CD14-positive monocyte (primary cell): ENCODE measurements around the gene BUD23. TPM values are rescaled to one million over a fixed set of nuclear protein-coding genes. Genes with fewer than 3 reads are reported as not detected.

Experiments used
- DNase-seq, 3 donors: peaks; one replicate each; pipeline ENCODE4 v3.0.0-alpha.2; 2011 to 2022
- H2AFZ ChIP-seq: 2 replicates; pipeline ENCODE4 v1.6.0; 2012; ENCODE audit warnings: mild to moderate bottlenecking, low read depth, low read length, inconsistent platforms; ENCODE audit not compliant: insufficient read depth, poor library complexity, severe bottlenecking
- H3K27ac ChIP-seq, 2 donors: 1 replicate in 1 of 2; 2 replicates in 1 of 2; pipeline ENCODE4 v1.5.1; 2012 to 2013; ENCODE audit warnings: low read length in 2 of 2, control low read depth in 1 of 2, inconsistent platforms in 1 of 2, low read depth in 1 of 2, mild to moderate bottlenecking in 1 of 2
- H3K27me3 ChIP-seq, 2 donors: one replicate each; pipeline versions ENCODE4 v1.6.0 to v1.6.1; 2011 to 2013; ENCODE audit warnings: low read length in 2 of 2; ENCODE audit not compliant: control insufficient read depth in 2 of 2, insufficient read depth in 2 of 2
- H3K36me3 ChIP-seq, 2 donors: replicated peaks in 1 of 2; 1 replicate in 1 of 2; 2 replicates in 1 of 2; pipeline versions ENCODE4 v1.5.1 to v1.6.1; 2012 to 2013; ENCODE audit warnings: low read length in 2 of 2, control low read depth in 1 of 2, inconsistent platforms in 1 of 2, mild to moderate bottlenecking in 1 of 2; ENCODE audit not compliant: insufficient read depth in 2 of 2, control insufficient read depth in 1 of 2
- H3K4me1 ChIP-seq, 2 donors: 1 replicate in 1 of 2; 2 replicates in 1 of 2; pipeline versions ENCODE4 v1.5.1 to v1.6.1; 2012 to 2013; ENCODE audit warnings: low read length in 2 of 2, control low read depth in 1 of 2, inconsistent platforms in 1 of 2, mild to moderate bottlenecking in 1 of 2, moderate library complexity in 1 of 2; ENCODE audit not compliant: insufficient read depth in 2 of 2, control insufficient read depth in 1 of 2
- H3K4me2 ChIP-seq: replicated peaks from 2 replicates; pipeline ENCODE3; 2012; ENCODE audit warnings: low read length, moderate library complexity, mild to moderate bottlenecking; ENCODE audit not compliant: poor library complexity, severe bottlenecking; ENCODE audit errors: extremely low read depth
- H3K4me3 ChIP-seq, 3 experiments: fragments of 200-600 bp in 1 of 3; sonication (generic) in 1 of 3; replicated peaks in 1 of 3; 1 replicate in 2 of 3; 2 replicates in 1 of 3; pipeline ENCODE4 v1.5.1; 2011 to 2013; ENCODE audit warnings: low read length in 3 of 3, mild to moderate bottlenecking in 3 of 3, control low read depth in 2 of 3, low read depth in 2 of 3, inconsistent platforms in 1 of 3, moderate library complexity in 1 of 3
- H3K79me2 ChIP-seq: 2 replicates; pipeline ENCODE4 v1.6.0; 2012; ENCODE audit warnings: mild to moderate bottlenecking, control low read depth, inconsistent platforms, low read length, moderate library complexity; ENCODE audit not compliant: insufficient read depth
- H3K9ac ChIP-seq: 2 replicates; pipeline ENCODE4 v1.6.0; 2017; ENCODE audit warnings: low read length, mild to moderate bottlenecking; ENCODE audit not compliant: insufficient read depth, poor library complexity, severe bottlenecking
- H3K9me3 ChIP-seq, 2 donors: replicated peaks in 1 of 2; 1 replicate in 1 of 2; 2 replicates in 1 of 2; pipeline versions ENCODE4 v1.5.1 to v1.6.1; 2012 to 2013; ENCODE audit warnings: low read length in 2 of 2, control low read depth in 1 of 2; ENCODE audit not compliant: control insufficient read depth in 1 of 2, insufficient read depth in 1 of 2
- H4K20me1 ChIP-seq: 2 replicates; pipeline ENCODE4 v1.6.0; 2012; ENCODE audit warnings: mild to moderate bottlenecking, low read length, control low read depth, moderate library complexity; ENCODE audit not compliant: insufficient read depth
- H3K27ac Mint-ChIP-seq, 7 donors: one replicate each; pipeline ENCODE4 v1.8.0; 2020; ENCODE audit warnings: mild to moderate bottlenecking in 7 of 7, mixed read lengths in 7 of 7, moderate library complexity in 6 of 7, inconsistent platforms in 2 of 7
- H3K27me3 Mint-ChIP-seq, 3 donors: one replicate each; pipeline ENCODE4 v1.8.0; 2021 to 2022; ENCODE audit warnings: low read depth in 3 of 3, mild to moderate bottlenecking in 3 of 3, mixed read lengths in 3 of 3, moderate library complexity in 3 of 3, inconsistent platforms in 1 of 3
- H3K36me3 Mint-ChIP-seq, 2 donors: one replicate each; pipeline ENCODE4 v1.8.0; 2020; ENCODE audit warnings: mixed read lengths in 2 of 2, inconsistent platforms in 1 of 2, mild to moderate bottlenecking in 1 of 2
- H3K4me1 Mint-ChIP-seq: one replicate; pipeline ENCODE4 v1.8.0; 2020; ENCODE audit warnings: mild to moderate bottlenecking, mixed read lengths
- H3K4me3 Mint-ChIP-seq, 2 donors: one replicate each; pipeline ENCODE4 v1.8.0; 2020; ENCODE audit warnings: mild to moderate bottlenecking in 2 of 2, mixed read lengths in 2 of 2, moderate library complexity in 1 of 2
- H3K9me3 Mint-ChIP-seq, 7 donors: one replicate each; pipeline ENCODE4 v1.8.0; 2020 to 2022; ENCODE audit warnings: mixed read lengths in 7 of 7, mild to moderate bottlenecking in 6 of 7, moderate library complexity in 6 of 7, inconsistent platforms in 2 of 7
- CTCF ChIP-seq: fragments of 200-600 bp; IDR thresholded peaks from one replicate; pipeline ENCODE4 v1.8.0; 2022; ENCODE audit warnings: antibody characterized with exemption, mild to moderate bottlenecking
- WGBS: methylation state at CpG from one replicate; pipeline ENCODE4 v1.1.5; 2013; ENCODE audit warnings: missing lambda C conversion rate; ENCODE audit not compliant: insufficient coverage; 5-methylcytosine and 5-hydroxymethylcytosine counted together
- intact Hi-C, 2 donors: fragments of 100-400 bp; cut with micrococcal nuclease; formaldehyde crosslinking; loops; one replicate each; pipeline versions ENCODE4 v1.15.0 to v1.15.1; 2023
- polyA plus RNA-seq, 3 donors: library from polyadenylated mRNA; depleted of rRNA in 1 of 3; unstranded in 2 of 3; stranded (reverse) in 1 of 3; fragments of 300-500 nt in 2 of 3; fragments of >200 nt in 1 of 3; fragmentation: Illumina TruSeq in 2 of 3; gene quantifications; 1 replicate in 2 of 3; 2 replicates in 1 of 3; pipeline ENCODE4 v1.2.3, GENCODE V29; 2012 to 2021

BUD23 gene
- polyA plus RNA-seq, 3 donors: 44.5 to 51.9 (median 51.1) TPM

- H3K4me1 Mint-ChIP-seq: peaks cover 27% of the 10 kb centered on the region
- no peak overlapping the region for H3K27ac ChIP-seq
- WGBS: 96% methylated on average over 6 of the region's 10 CpGs
- no peak overlapping the region for H3K4me2 ChIP-seq
- no peak for TF ChIP-seq CTCF
- H3K4me1 ChIP-seq: peaks cover 6 to 9% of the 10 kb centered on the region in 2 donors
- H3K36me3 Mint-ChIP-seq: peaks cover 3 to 5% of the 10 kb centered on the region in 2 donors
- no peak for DNase-seq
- peaks cover 6 to 78% of the 10 kb centered on the region in 2 donors for H3K27me3 ChIP-seq
- peak overlapping the region in 1 of 2 donors; percentile 72 for H3K4me3 Mint-ChIP-seq
- no peak overlapping the region for H3K9ac ChIP-seq
- H3K27me3 Mint-ChIP-seq: peaks cover 69 to 89% (median 88%) of the 10 kb centered on the region in 3 donors
- no peak overlapping the region for H2AFZ ChIP-seq
- H3K9me3 Mint-ChIP-seq: peaks cover 0 to 26% (median 5%) of the 10 kb centered on the region in 7 donors
- H3K36me3 ChIP-seq: no peaks in the 10 kb centered on the region
- H3K9me3 ChIP-seq: peaks cover 0 to 3% of the 10 kb centered on the region in 2 donors
- intact Hi-C loops: no loop called here
- no peak overlapping the region for H3K27ac Mint-ChIP-seq
- no peaks in the 10 kb centered on the region for H4K20me1 ChIP-seq
- H3K4me3 ChIP-seq: no peak overlapping the region
- H3K79me2 ChIP-seq: no peaks in the 10 kb centered on the region
Observed at GRCh38 chr7:73705551-73705920, 22.1 kb downstream of the BUD23 start.

GRCh38 chr7:73706126-73707044, 23.0 kb downstream of the BUD23 start:
- Histone ChIP-seq H3K36me3 (no peaks in the 10 kb centered on the region), H3K9ac (no peak overlapping the region), H3K4me1 (peaks cover 6 to 9% of the 10 kb centered on the region in 2 donors), H3K4me2 (no peak overlapping the region), H3K27me3 (peaks cover 6 to 86% of the 10 kb centered on the region in 2 donors), H3K9me3 (peaks cover 0 to 3% of the 10 kb centered on the region in 2 donors), H3K79me2 (no peaks in the 10 kb centered on the region), H3K27ac (no peak overlapping the region), H2AFZ (no peak overlapping the region), H4K20me1 (no peaks in the 10 kb centered on the region), H3K4me3 (no peak overlapping the region)
- peak in 1 of 3 donors; percentile 52 for DNase-seq
- TF ChIP-seq CTCF: no peak
- 51% methylated on average over 13 of the region's 25 CpGs for WGBS
- Mint-ChIP-seq H3K4me1 (peaks cover 27% of the 10 kb centered on the region), H3K27me3 (peaks cover 77 to 94% (median 94%) of the 10 kb centered on the region in 3 donors), H3K27ac (peak overlapping the region in 4 of 7 donors; percentile 33 to 48 (median 40)), H3K36me3 (peaks cover 3 to 5% of the 10 kb centered on the region in 2 donors), H3K4me3 (peak overlapping the region in 1 of 2 donors; percentile 72), H3K9me3 (peaks cover 0 to 26% (median 5%) of the 10 kb centered on the region in 7 donors)
- intact Hi-C loops: no loop called here
